ENCODE measurements around the gene C9orf40.

DNA sequence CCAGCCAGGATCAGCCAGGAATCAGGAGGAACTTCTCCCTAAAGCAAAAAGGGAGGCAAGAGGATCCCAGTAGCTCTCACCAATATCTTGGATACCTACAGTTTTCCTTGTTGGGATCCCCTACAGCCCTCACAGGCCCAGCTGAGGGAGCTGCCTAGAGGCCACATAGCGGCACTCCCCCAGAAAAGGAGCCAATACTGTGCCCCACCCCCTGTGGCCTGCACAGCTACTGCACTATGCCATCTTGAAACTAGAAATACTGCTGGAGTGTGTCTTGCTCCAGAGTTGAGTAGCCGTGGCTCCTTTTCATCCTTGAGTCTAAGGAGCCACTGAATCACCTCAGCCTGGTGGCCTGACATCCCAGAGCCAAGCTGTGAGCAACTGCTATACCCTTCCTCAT lies 42.7 kb downstream of the C9orf40 start:
- TF ChIP-seq, protein P1, sequence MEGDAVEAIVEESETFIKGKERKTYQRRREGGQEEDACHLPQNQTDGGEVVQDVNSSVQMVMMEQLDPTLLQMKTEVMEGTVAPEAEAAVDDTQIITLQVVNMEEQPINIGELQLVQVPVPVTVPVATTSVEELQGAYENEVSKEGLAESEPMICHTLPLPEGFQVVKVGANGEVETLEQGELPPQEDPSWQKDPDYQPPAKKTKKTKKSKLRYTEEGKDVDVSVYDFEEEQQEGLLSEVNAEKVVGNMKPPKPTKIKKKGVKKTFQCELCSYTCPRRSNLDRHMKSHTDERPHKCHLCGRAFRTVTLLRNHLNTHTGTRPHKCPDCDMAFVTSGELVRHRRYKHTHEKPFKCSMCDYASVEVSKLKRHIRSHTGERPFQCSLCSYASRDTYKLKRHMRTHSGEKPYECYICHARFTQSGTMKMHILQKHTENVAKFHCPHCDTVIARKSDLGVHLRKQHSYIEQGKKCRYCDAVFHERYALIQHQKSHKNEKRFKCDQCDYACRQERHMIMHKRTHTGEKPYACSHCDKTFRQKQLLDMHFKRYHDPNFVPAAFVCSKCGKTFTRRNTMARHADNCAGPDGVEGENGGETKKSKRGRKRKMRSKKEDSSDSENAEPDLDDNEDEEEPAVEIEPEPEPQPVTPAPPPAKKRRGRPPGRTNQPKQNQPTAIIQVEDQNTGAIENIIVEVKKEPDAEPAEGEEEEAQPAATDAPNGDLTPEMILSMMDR (IDR thresholded peaks at IDR 0.05): no peak
- no peak for TF ChIP-seq JUND (IDR thresholded peaks at IDR 0.05)

Measured in SK-N-SH (cell line).